ENCODE results near the gene RXRA. TPM values are rescaled to one million over a fixed set of nuclear protein-coding genes. Genes with fewer than 3 reads are reported as not detected.

RXRA gene
- total and polyA plus RNA-seq, 9 donors = 19.0 to 44.4 (median 32.0) TPM

- no peaks in the 10 kb centered on the region for H3K27me3 ChIP-seq (ENCODE audit: control insufficient read depth, insufficient read depth, low read length)
- no peaks in the 10 kb centered on the region for H3K36me3 ChIP-seq (ENCODE audit: control insufficient read depth, insufficient read depth, low read length)
- peaks cover 71% of the 10 kb centered on the region for H3K4me1 ChIP-seq (ENCODE audit: control insufficient read depth, insufficient read depth, low read length)
- H3K27ac ChIP-seq (ENCODE audit: low read length) = peak overlapping the region; percentile 51
- 91% methylated on average over 3 of the region's 3 CpGs for WGBS (ENCODE audit: insufficient coverage)
- no peak for DNase-seq
- no peaks in the 10 kb centered on the region for H3K9me3 ChIP-seq (replicated peaks; ENCODE audit: control insufficient read depth, low read depth, low read length)
- H3K4me3 ChIP-seq (ENCODE audit: low read length) = no peak overlapping the region
Measured at GRCh38 chr9:134330590-134330989, 4.3 kb downstream of the RXRA start.

GRCh38 chr9:134331186-134332025, 5.2 kb downstream of the RXRA start:
- Histone ChIP-seq H3K27ac (ENCODE audit: low read length) (peak overlapping the region; percentile 51), H3K9me3 (replicated peaks; ENCODE audit: control insufficient read depth, low read depth, low read length) (no peaks in the 10 kb centered on the region), H3K4me3 (ENCODE audit: low read length) (no peak overlapping the region), H3K4me1 (ENCODE audit: control insufficient read depth, insufficient read depth, low read length) (peaks cover 78% of the 10 kb centered on the region), H3K36me3 (ENCODE audit: control insufficient read depth, insufficient read depth, low read length) (no peaks in the 10 kb centered on the region), H3K27me3 (ENCODE audit: control insufficient read depth, insufficient read depth, low read length) (no peaks in the 10 kb centered on the region)
- 66% methylated on average over 24 of the region's 30 CpGs for WGBS (ENCODE audit: insufficient coverage)
- DNase-seq = no peak

- Histone ChIP-seq H3K27ac (ENCODE audit: low read length) (no peak overlapping the region), H3K4me1 (ENCODE audit: control insufficient read depth, insufficient read depth, low read length) (peaks cover 83% of the 10 kb centered on the region), H3K9me3 (replicated peaks; ENCODE audit: control insufficient read depth, low read depth, low read length) (no peaks in the 10 kb centered on the region), H3K36me3 (ENCODE audit: control insufficient read depth, insufficient read depth, low read length) (no peaks in the 10 kb centered on the region), H3K4me3 (ENCODE audit: low read length) (no peak overlapping the region), H3K27me3 (ENCODE audit: control insufficient read depth, insufficient read depth, low read length) (no peaks in the 10 kb centered on the region)
- DNase-seq = no peak
- WGBS (ENCODE audit: insufficient coverage) = 79% methylated on average over 13 of the region's 13 CpGs
Measured at GRCh38 chr9:134332266-134332665, 6.0 kb downstream of the RXRA start.

DNA sequence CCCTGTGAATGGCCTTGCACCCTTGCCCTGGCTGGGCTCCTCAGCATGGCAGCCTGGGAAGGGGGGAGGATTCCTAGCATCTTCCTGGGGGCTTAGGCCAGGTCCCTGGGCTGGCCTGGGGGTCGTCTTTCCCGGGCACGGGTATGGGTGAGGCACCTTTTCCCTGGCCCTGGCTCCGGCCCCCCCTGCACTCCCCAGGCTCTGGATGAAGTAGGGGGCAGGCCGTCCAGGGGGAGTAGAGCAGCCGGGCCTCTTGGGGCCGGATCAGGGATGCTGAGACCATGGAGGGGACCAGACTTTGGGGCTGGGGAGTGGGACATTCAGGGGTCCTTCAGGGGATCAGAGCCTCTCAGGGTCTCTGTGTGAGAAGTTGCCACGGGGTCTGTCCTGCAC, 6.6 kb downstream of the RXRA start:
- no peak for DNase-seq

DNA sequence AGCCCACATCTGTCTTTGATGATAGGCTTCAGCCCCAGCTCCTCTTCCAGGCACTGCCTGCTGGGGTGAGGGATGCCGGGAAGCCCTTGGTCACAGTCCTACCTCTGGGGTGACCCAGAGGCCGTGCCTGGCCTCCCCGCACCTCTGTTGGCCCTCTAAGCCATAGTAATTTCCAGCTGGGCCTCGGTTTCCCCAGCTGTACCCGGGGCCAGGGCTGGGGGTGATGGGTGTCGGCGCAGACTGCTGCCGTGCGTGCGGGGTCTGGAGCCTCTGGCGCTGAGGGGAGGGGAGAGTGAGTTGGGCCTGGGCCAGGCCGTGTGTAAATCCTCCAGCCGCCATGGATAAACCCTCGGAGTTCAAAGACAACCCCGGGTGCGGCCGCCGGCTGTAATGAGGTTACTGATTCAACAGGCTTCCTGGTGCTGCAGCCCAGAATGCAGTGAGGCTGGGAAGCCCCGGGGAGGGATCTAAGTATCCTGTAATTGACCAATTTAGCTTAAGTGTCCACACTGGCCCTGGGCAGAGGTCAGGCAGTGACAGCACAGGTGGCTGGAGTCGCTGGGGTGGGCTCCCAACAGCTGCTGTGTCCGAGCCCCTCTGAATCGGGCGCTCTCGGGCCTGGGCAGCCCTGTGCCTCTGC, 7.1 kb downstream of the RXRA start:
- Histone ChIP-seq H3K36me3 (ENCODE audit: control insufficient read depth, insufficient read depth, low read length) (peaks cover 3% of the 10 kb centered on the region), H3K4me1 (ENCODE audit: control insufficient read depth, insufficient read depth, low read length) (peaks cover 81% of the 10 kb centered on the region), H3K27me3 (ENCODE audit: control insufficient read depth, insufficient read depth, low read length) (no peaks in the 10 kb centered on the region), H3K27ac (ENCODE audit: low read length) (no peak overlapping the region), H3K9me3 (replicated peaks; ENCODE audit: control insufficient read depth, low read depth, low read length) (no peaks in the 10 kb centered on the region), H3K4me3 (ENCODE audit: low read length) (no peak overlapping the region)
- 28% methylated on average over 24 of the region's 24 CpGs for WGBS (ENCODE audit: insufficient coverage)
- no peak for DNase-seq

More for the DNA sequence above, 6.6 kb downstream of the RXRA start:
- H3K4me3 ChIP-seq (ENCODE audit: low read length) = no peak overlapping the region
- no peak overlapping the region for H3K27ac ChIP-seq (ENCODE audit: low read length)
- H3K9me3 ChIP-seq (replicated peaks; ENCODE audit: control insufficient read depth, low read depth, low read length) = no peaks in the 10 kb centered on the region
- no peaks in the 10 kb centered on the region for H3K36me3 ChIP-seq (ENCODE audit: control insufficient read depth, insufficient read depth, low read length)
- H3K4me1 ChIP-seq (ENCODE audit: control insufficient read depth, insufficient read depth, low read length) = peaks cover 81% of the 10 kb centered on the region
- 53% methylated on average over 3 of the region's 8 CpGs for WGBS (ENCODE audit: insufficient coverage)
- H3K27me3 ChIP-seq (ENCODE audit: control insufficient read depth, insufficient read depth, low read length) = no peaks in the 10 kb centered on the region

DNA sequence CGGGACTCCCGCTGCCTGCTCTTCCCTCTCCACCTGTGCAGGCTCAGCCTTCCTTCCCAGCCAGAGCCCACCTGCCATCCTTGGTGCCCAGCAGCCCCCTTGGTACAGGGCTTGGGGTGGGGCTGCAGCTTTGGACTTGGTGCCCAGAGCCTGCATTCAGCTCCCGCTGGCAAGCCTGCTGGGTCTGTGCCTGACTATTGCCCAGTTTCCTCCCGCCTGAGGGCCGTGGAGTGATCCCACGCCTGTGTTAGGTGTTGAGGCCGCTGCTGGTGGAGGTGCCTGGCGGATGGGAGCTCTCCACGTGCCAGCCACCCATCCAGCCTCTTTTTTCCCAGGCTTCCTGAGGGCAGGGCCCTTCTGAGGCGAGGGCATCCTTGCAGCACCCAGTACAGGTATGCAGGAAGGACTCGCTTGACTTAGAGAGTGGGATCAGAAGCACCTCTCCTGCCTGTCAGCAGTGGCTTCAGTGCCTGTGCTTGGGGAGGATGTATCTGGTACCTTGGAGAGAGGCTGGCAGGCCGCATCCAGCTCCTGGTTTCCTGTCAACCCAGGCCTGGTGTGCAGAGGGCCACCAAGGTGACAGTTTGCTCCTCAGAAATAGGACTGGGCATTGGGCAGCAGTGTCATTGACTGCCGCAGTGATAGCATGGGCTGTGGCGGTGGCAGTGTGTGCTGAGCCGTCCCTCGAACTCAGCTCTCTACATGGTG, 7.8 kb downstream of the RXRA start:
- Histone ChIP-seq H3K27me3 (ENCODE audit: control insufficient read depth, insufficient read depth, low read length) (no peaks in the 10 kb centered on the region), H3K36me3 (ENCODE audit: control insufficient read depth, insufficient read depth, low read length) (peaks cover 3% of the 10 kb centered on the region), H3K4me1 (ENCODE audit: control insufficient read depth, insufficient read depth, low read length) (peaks cover 81% of the 10 kb centered on the region), H3K27ac (ENCODE audit: low read length) (no peak overlapping the region), H3K9me3 (replicated peaks; ENCODE audit: control insufficient read depth, low read depth, low read length) (no peaks in the 10 kb centered on the region), H3K4me3 (ENCODE audit: low read length) (no peak overlapping the region)
- DNase-seq = no peak
- WGBS (ENCODE audit: insufficient coverage) = 78% methylated on average over 11 of the region's 16 CpGs

DNA sequence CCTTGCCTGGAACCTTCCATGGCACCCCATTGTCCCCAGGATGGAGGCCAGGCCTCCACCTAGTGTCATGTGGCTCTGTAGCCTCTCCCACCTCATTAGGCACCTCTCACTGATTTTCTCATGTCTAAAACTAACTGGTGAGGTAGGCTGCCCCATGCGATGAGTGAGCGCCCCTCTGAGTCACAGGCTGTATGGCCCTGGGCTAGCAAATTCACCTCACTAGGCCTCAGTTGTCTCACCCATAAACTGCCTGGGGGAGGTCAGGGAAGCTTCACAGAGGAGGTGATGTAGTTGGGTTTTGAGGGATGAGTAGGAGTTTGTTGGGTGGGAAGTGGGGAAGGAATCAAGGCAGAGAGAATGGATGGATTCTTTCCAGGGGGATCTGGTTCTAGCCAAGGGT, 8.8 kb downstream of the RXRA start:
- H3K36me3 ChIP-seq (ENCODE audit: control insufficient read depth, insufficient read depth, low read length) = peaks cover 3% of the 10 kb centered on the region
- no peaks in the 10 kb centered on the region for H3K9me3 ChIP-seq (replicated peaks; ENCODE audit: control insufficient read depth, low read depth, low read length)
- WGBS (ENCODE audit: insufficient coverage) = no CpG with 5 or more reads among the region's 2 CpGs
- no peaks in the 10 kb centered on the region for H3K27me3 ChIP-seq (ENCODE audit: control insufficient read depth, insufficient read depth, low read length)
- H3K27ac ChIP-seq (ENCODE audit: low read length) = no peak overlapping the region
- DNase-seq = no peak
- H3K4me3 ChIP-seq (ENCODE audit: low read length) = no peak overlapping the region
- peaks cover 81% of the 10 kb centered on the region for H3K4me1 ChIP-seq (ENCODE audit: control insufficient read depth, insufficient read depth, low read length)

GRCh38 chr9:134335486-134336220, 9.4 kb downstream of the RXRA start:
- DNase-seq = no peak
- H3K9me3 ChIP-seq (replicated peaks; ENCODE audit: control insufficient read depth, low read depth, low read length) = no peaks in the 10 kb centered on the region
- WGBS (ENCODE audit: insufficient coverage) = 65% methylated on average over 9 of the region's 20 CpGs
- H3K36me3 ChIP-seq (ENCODE audit: control insufficient read depth, insufficient read depth, low read length) = peaks cover 4% of the 10 kb centered on the region
- H3K4me3 ChIP-seq (ENCODE audit: low read length) = no peak overlapping the region
- H3K4me1 ChIP-seq (ENCODE audit: control insufficient read depth, insufficient read depth, low read length) = peaks cover 80% of the 10 kb centered on the region
- H3K27ac ChIP-seq (ENCODE audit: low read length) = no peak overlapping the region
- no peaks in the 10 kb centered on the region for H3K27me3 ChIP-seq (ENCODE audit: control insufficient read depth, insufficient read depth, low read length)

DNA sequence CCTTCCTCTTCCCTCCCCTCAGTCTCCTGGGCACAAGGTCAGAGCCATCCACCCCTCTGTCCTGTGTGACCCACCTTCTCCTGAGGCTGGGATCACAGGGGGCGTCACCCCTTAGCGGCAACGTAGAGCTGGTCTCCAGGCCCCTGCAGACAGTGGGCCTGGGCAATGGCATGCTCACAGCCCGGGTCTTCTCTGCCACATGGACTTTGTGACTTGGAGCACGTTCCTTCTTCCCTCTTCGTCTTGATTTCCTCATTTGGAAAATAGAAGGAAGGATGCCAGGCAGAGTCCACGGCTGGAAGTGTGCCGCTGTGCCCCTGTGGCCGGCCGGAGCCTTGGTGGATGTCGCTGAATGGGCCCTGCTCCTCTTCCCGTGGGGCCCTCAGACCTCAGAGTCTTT, 10.0 kb downstream of the RXRA start:
- Histone ChIP-seq H3K4me1 (ENCODE audit: control insufficient read depth, insufficient read depth, low read length) (peaks cover 80% of the 10 kb centered on the region), H3K9me3 (replicated peaks; ENCODE audit: control insufficient read depth, low read depth, low read length) (no peaks in the 10 kb centered on the region), H3K4me3 (ENCODE audit: low read length) (no peak overlapping the region), H3K27me3 (ENCODE audit: control insufficient read depth, insufficient read depth, low read length) (no peaks in the 10 kb centered on the region), H3K36me3 (ENCODE audit: control insufficient read depth, insufficient read depth, low read length) (peaks cover 8% of the 10 kb centered on the region), H3K27ac (ENCODE audit: low read length) (no peak overlapping the region)
- DNase-seq = no peak
- 72% methylated on average over 9 of the region's 12 CpGs for WGBS (ENCODE audit: insufficient coverage)
